Chondrocyte (in vitro differentiated cells): ENCODE results near the gene HELB. TPM values are rescaled to one million over a fixed set of nuclear protein-coding genes. Genes with fewer than 3 reads are reported as not detected.

ENCODE experiments used
- DNase-seq: peaks from one replicate; pipeline ENCODE4 v3.0.0; 2021; ENCODE audit warnings: mixed read lengths, low spot score
- H3K27ac Mint-ChIP-seq: one replicate; pipeline ENCODE4 v1.8.0; 2021; ENCODE audit warnings: mild to moderate bottlenecking, moderate library complexity, mixed read lengths; ENCODE audit not compliant: unreplicated experiment
- H3K27me3 Mint-ChIP-seq: 2 replicates; pipeline ENCODE4 v1.8.0; 2021; ENCODE audit warnings: low read depth, mixed read lengths
- H3K36me3 Mint-ChIP-seq: 2 replicates; pipeline ENCODE4 v1.8.0; 2021; ENCODE audit warnings: low read depth, mixed read lengths
- H3K4me1 Mint-ChIP-seq: 2 replicates; pipeline ENCODE4 v1.8.0; 2021; ENCODE audit warnings: low read depth, mild to moderate bottlenecking, mixed read lengths
- H3K4me3 Mint-ChIP-seq: one replicate; pipeline ENCODE4 v1.8.0; 2021; ENCODE audit warnings: mild to moderate bottlenecking, moderate library complexity, mixed read lengths; ENCODE audit not compliant: unreplicated experiment
- H3K9me3 Mint-ChIP-seq: 2 replicates; pipeline ENCODE4 v1.8.0; 2021; ENCODE audit warnings: low read depth, mixed read lengths
- CTCF ChIP-seq: fragments of 200-600 bp; sonication (generic); IDR thresholded peaks from 2 replicates; pipeline ENCODE4 v1.5.0; 2021; ENCODE audit warnings: antibody characterized with exemption, mild to moderate bottlenecking, moderate library complexity
- total RNA-seq: library from RNA; stranded (reverse); gene quantifications from 3 replicates; pipeline ENCODE4 v1.2.1, GENCODE V29; 2021

HELB gene
- total RNA-seq, 1 donor from 2014 or later, result 2.3 TPM

DNA sequence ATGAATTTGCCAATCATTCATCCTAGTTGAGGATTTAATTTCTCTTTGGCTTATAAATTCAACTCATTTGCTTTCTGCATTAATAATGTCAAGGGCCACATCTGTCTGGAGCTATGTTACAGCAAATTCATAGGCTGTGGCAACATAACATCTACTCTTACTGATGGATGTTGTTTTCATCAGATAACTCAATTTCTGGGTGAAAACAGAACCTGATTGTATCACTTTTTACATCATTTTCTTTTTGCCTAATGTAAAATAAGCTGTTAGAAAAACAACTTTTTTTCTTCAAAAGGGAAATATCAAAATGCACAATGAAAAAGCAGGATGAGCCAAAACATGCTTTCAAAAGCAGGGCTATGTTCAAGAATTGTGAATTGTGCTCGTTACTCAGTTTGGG, 73.3 kb downstream of the HELB start:
- no peak overlapping the region for H3K27ac Mint-ChIP-seq
- no peak overlapping the region for H3K4me3 Mint-ChIP-seq
- no peak for TF ChIP-seq CTCF
- DNase-seq, result no peak
- no peaks in the 10 kb centered on the region for H3K27me3 Mint-ChIP-seq
- no peaks in the 10 kb centered on the region for H3K36me3 Mint-ChIP-seq
- no peaks in the 10 kb centered on the region for H3K9me3 Mint-ChIP-seq
- peaks cover 14% of the 10 kb centered on the region for H3K4me1 Mint-ChIP-seq

DNA sequence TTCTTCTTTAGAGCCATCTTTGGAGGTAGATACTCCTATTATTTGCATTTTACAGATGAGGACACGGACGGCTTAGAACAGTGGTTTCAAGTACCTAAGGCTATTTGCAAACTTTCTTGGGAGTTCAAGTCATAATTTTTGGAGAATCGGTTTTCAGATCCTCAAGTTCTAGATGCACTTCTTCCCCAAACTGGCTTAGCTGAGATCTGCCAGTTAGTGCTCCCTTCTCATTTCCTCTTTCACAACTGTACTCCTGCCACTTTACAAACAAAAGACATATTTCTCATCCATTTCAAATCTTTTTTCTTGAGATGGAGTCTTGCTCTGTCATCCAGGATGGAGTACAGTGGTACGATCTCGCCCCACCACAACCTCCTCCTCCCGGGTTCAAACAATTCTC, 77.3 kb downstream of the HELB start:
- Mint-ChIP-seq H3K9me3 (no peaks in the 10 kb centered on the region), H3K4me3 (no peak overlapping the region), H3K4me1 (peaks cover 14% of the 10 kb centered on the region), H3K36me3 (no peaks in the 10 kb centered on the region), H3K27me3 (no peaks in the 10 kb centered on the region), H3K27ac (no peak overlapping the region)
- no peak for DNase-seq
- no peak for TF ChIP-seq CTCF

DNA sequence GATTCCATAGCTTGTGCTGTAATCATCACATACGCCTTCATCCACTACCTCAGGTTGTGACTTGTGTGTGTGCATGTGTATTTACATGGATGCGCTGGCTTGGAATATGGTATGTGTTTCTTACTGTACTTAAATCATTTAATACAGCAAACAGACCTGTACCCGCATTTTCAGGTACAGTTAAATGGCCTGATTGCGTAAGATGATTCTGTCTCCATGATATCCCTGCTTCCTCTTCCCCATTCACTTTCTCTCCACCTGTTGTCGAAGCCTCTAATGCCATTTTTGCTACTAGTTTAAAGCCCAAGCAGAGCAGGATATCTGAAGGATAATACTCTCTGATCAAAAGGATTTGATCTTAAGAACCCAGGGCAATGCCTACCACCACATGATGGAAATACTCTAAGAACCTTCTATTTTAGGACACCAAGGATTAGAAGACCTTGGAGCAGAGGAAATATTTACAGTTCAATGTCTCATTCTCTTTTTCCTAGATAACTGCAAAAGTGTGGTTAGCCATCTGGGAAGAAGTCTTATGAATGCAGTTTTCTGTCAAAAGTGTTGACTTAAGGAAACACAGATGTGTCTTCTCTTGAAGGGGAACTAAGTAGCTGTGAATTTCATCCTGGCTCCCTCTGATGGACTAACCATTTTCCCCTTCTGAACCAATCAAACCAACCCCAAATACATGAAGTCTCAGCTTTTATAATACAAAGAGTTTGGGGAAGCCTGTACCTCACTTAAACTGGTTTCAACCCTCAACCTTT, 78.7 kb downstream of the HELB start:
- Mint-ChIP-seq H3K36me3 (no peaks in the 10 kb centered on the region), H3K27ac (no peak overlapping the region), H3K27me3 (no peaks in the 10 kb centered on the region), H3K4me3 (no peak overlapping the region), H3K9me3 (no peaks in the 10 kb centered on the region), H3K4me1 (peaks cover 10% of the 10 kb centered on the region)
- TF ChIP-seq CTCF, result no peak
- no peak for DNase-seq

DNA sequence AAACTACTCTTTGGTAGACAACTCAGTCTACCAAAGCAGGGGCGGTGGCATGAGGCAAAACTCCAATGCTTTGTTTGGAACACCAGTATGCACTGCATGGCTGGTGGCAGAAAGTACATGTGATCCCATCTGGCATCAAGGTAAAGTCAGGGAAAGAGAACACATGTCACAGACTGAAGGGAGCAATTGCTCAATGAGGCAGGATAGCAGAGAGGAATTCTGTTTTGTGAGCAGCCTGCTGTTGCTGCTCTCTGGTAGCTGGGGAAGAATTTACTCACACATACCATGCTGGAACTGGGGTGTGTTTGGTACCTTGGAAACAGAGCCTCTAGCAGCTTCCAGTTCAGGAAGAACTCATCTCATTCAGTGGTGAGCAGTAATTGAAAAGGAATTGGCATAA, 84.8 kb downstream of the HELB start:
- no peak overlapping the region for H3K4me3 Mint-ChIP-seq
- no peak for DNase-seq
- H3K9me3 Mint-ChIP-seq, result peaks cover 6% of the 10 kb centered on the region
- TF ChIP-seq CTCF, result no peak
- H3K27ac Mint-ChIP-seq, result no peak overlapping the region
- H3K36me3 Mint-ChIP-seq, result no peaks in the 10 kb centered on the region
- peaks cover 7% of the 10 kb centered on the region for H3K4me1 Mint-ChIP-seq
- H3K27me3 Mint-ChIP-seq, result no peaks in the 10 kb centered on the region

Other genes with a start within 250 kb of the HELB start
- gene LLPH, start 171.7 kb upstream of the HELB start, total RNA-seq, result 21.1 to 27.2 TPM (median 22.8 TPM) in 3 replicates
- 34.1 to 44.6 TPM (median 42.6 TPM) in 3 replicates for gene TMBIM4, start 132.5 kb upstream of the HELB start, total RNA-seq
- gene IRAK3, start 113.3 kb upstream of the HELB start, total RNA-seq, result 0.97 to 2.0 TPM (median 1.9 TPM) in 3 replicates